ENCODE results near the gene WIPF2. TPM values are rescaled to one million over a fixed set of nuclear protein-coding genes. Genes with fewer than 3 reads are reported as not detected.

WIPF2 gene
- total and polyA plus RNA-seq, 8 donors: 29.0 to 35.8 (median 32.1) TPM

- Histone ChIP-seq H3K27me3 (peaks cover 0 to 15% of the 10 kb centered on the region in 2 donors), H3K27ac (no peak overlapping the region), H3K9me3 (no peaks in the 10 kb centered on the region), H3K4me1 (peaks cover 14 to 25% of the 10 kb centered on the region in 2 donors), H3K36me3 (peaks cover 0 to 8% of the 10 kb centered on the region in 2 donors), H3K4me3 (no peak overlapping the region)
- DNase-seq (peak in 1 of 4 donors; percentile 61), ATAC-seq (peak; percentile 43)
- no peak for TF ChIP-seq CTCF (IDR thresholded peaks at IDR 0.05)
- intact Hi-C loops (cut with DNase I): no loop called here
Measured at GRCh38 chr17:40180694-40181093, 38.4 kb upstream of the WIPF2 start.

GRCh38 chr17:40181205-40181604 is 37.9 kb upstream of the WIPF2 start:
- ATAC-seq (no peak), DNase-seq (no peak)
- Histone ChIP-seq H3K27ac (no peak overlapping the region), H3K9me3 (no peaks in the 10 kb centered on the region), H3K4me1 (peaks cover 14 to 23% of the 10 kb centered on the region in 2 donors), H3K4me3 (no peak overlapping the region), H3K36me3 (peaks cover 0 to 8% of the 10 kb centered on the region in 2 donors), H3K27me3 (peaks cover 0 to 15% of the 10 kb centered on the region in 2 donors)
- TF ChIP-seq CTCF (IDR thresholded peaks at IDR 0.05): no peak
- intact Hi-C loops (cut with DNase I): no loop called here

GRCh38 chr17:40182606-40183005 is 36.5 kb upstream of the WIPF2 start:
- ATAC-seq: no peak
- Histone ChIP-seq H3K4me1 (peaks cover 7 to 9% of the 10 kb centered on the region in 2 donors), H3K27me3 (peaks cover 0 to 11% of the 10 kb centered on the region in 2 donors), H3K4me3 (no peak overlapping the region), H3K9me3 (no peaks in the 10 kb centered on the region), H3K36me3 (peaks cover 0 to 8% of the 10 kb centered on the region in 2 donors), H3K27ac (no peak overlapping the region)
- DNase-seq: no peak
- TF ChIP-seq CTCF (IDR thresholded peaks at IDR 0.05): no peak
- intact Hi-C loops (cut with DNase I): no loop called here

- Histone ChIP-seq H3K4me1 (peaks cover 5 to 12% of the 10 kb centered on the region in 2 donors), H3K9me3 (no peaks in the 10 kb centered on the region), H3K27ac (no peak overlapping the region), H3K36me3 (peaks cover 0 to 11% of the 10 kb centered on the region in 2 donors), H3K4me3 (no peak overlapping the region), H3K27me3 (peaks cover 0 to 12% of the 10 kb centered on the region in 2 donors)
- ATAC-seq (no peak), DNase-seq (no peak)
- no peak for TF ChIP-seq CTCF (IDR thresholded peaks at IDR 0.05)
- intact Hi-C loops (cut with DNase I): no loop called here
Measured at GRCh38 chr17:40187238-40187637, 31.9 kb upstream of the WIPF2 start.

GRCh38 chr17:40188694-40189093 is 30.4 kb upstream of the WIPF2 start:
- H3K4me1 ChIP-seq: peaks cover 5 to 12% of the 10 kb centered on the region in 2 donors
- DNase-seq (no peak), ATAC-seq (no peak)
- H3K27me3 ChIP-seq: peaks cover 0 to 12% of the 10 kb centered on the region in 2 donors
- no peak overlapping the region for H3K27ac ChIP-seq
- H3K4me3 ChIP-seq: no peak overlapping the region
- no peak for TF ChIP-seq CTCF (IDR thresholded peaks at IDR 0.05)
- no peaks in the 10 kb centered on the region for H3K9me3 ChIP-seq
- intact Hi-C loops (cut with DNase I): no loop called here
- peaks cover 0 to 15% of the 10 kb centered on the region in 2 donors for H3K36me3 ChIP-seq

Measured in left lung (tissue), 10 donors.